Peyer's patch (tissue), 4 donors: ENCODE measurements around the gene TMOD2. TPM values are rescaled to one million over a fixed set of nuclear protein-coding genes. Genes with fewer than 3 reads are reported as not detected.

Experiments
- DNase-seq, 3 donors: peaks; one replicate each; pipeline ENCODE4 v3.0.0-alpha.2; 2017 to 2019
- H3K27ac ChIP-seq, 4 donors: fragments of 200-600 bp; sonication (generic); one replicate each; pipeline ENCODE4 v1.5.1; 2016 to 2019
- H3K27me3 ChIP-seq, 2 donors: fragments of 200-600 bp; sonication (generic); one replicate each; pipeline ENCODE4 v1.5.1; 2019
- H3K36me3 ChIP-seq, 3 donors: fragments of 200-600 bp; sonication (generic); one replicate each; pipeline ENCODE4 v1.5.1; 2016 to 2019
- H3K4me1 ChIP-seq, 4 donors: fragments of 200-600 bp; sonication (generic); one replicate each; pipeline ENCODE4 v1.5.1; 2016 to 2019
- H3K4me3 ChIP-seq, 4 donors: fragments of 200-600 bp; sonication (generic); 1 replicate in 3 of 4; 2 replicates in 1 of 4; pipeline ENCODE4 v1.5.1; 2016 to 2019; ENCODE audit warnings: mild to moderate bottlenecking in 1 of 4
- H3K9me3 ChIP-seq, 4 donors: fragments of 200-600 bp; sonication (generic); one replicate each; pipeline ENCODE4 v1.5.1; 2016 to 2019; ENCODE audit warnings: mild to moderate bottlenecking in 1 of 4
- CTCF ChIP-seq, 6 experiments: fragments of 450-650 bp in 4 of 6; fragments of 200-600 bp in 2 of 6; sonication (generic) in 1 of 6; IDR thresholded peaks; one replicate each; pipeline ENCODE4 v1.5.1; 2017 to 2019; ENCODE audit warnings: antibody characterized with exemption in 6 of 6, mild to moderate bottlenecking in 3 of 6, moderate library complexity in 1 of 6
- POLR2A ChIP-seq, 2 donors: fragments of 450-650 bp; IDR thresholded peaks; one replicate each; pipeline ENCODE4 v1.5.1; 2017; ENCODE audit warnings: antibody characterized with exemption in 2 of 2, mild to moderate bottlenecking in 2 of 2, moderate library complexity in 2 of 2
- total RNA-seq, 4 donors: library from RNA; depleted of rRNA; stranded (reverse); fragments of >200 nt; gene quantifications; one replicate each; pipeline ENCODE4 v1.1.0, GENCODE V29; 2016

TMOD2 gene
- total RNA-seq, 4 donors from 2014 or later: 4.0 to 25.6 (median 6.6) TPM

- TF ChIP-seq CTCF (IDR thresholded peaks at IDR 0.05) (no peak), POLR2A (IDR thresholded peaks at IDR 0.05) (no peak)
- Histone ChIP-seq H3K9me3 (no peaks in the 10 kb centered on the region), H3K4me1 (peaks cover 0 to 38% (median 18%) of the 10 kb centered on the region in 4 donors), H3K4me3 (peak overlapping the region; percentile 10 to 40 (median 34)), H3K27ac (peak overlapping the region; percentile 76 to 85 (median 82)), H3K27me3 (no peaks in the 10 kb centered on the region), H3K36me3 (no peaks in the 10 kb centered on the region)
- peak in 2 of 3 donors; percentile 50 to 58 for DNase-seq
These were observed 19.7 kb upstream of the TMOD2 start for GRCh38 chr15:51731549-51732267.

GRCh38 chr15:51732646-51733045, 18.8 kb upstream of the TMOD2 start:
- H3K36me3 ChIP-seq: no peaks in the 10 kb centered on the region
- no peak overlapping the region for H3K4me3 ChIP-seq
- H3K9me3 ChIP-seq: no peaks in the 10 kb centered on the region
- no peak for DNase-seq
- TF ChIP-seq CTCF (IDR thresholded peaks at IDR 0.05) (no peak), POLR2A (IDR thresholded peaks at IDR 0.05) (no peak)
- peaks cover 0 to 37% (median 18%) of the 10 kb centered on the region in 4 donors for H3K4me1 ChIP-seq
- H3K27me3 ChIP-seq: no peaks in the 10 kb centered on the region
- peak overlapping the region; percentile 76 to 85 (median 82) for H3K27ac ChIP-seq

GRCh38 chr15:51735228-51736010, 16.0 kb upstream of the TMOD2 start:
- no peak for DNase-seq
- Histone ChIP-seq H3K9me3 (no peaks in the 10 kb centered on the region), H3K27me3 (no peaks in the 10 kb centered on the region), H3K36me3 (no peaks in the 10 kb centered on the region), H3K4me3 (no peak overlapping the region), H3K27ac (peak overlapping the region in 3 of 4 donors; percentile 12 to 97 (median 15)), H3K4me1 (peaks cover 0 to 44% (median 18%) of the 10 kb centered on the region in 4 donors)
- no peak for TF ChIP-seq CTCF (IDR thresholded peaks at IDR 0.05)
- no peak for TF ChIP-seq POLR2A (IDR thresholded peaks at IDR 0.05)

GRCh38 chr15:51736069-51736468, 15.3 kb upstream of the TMOD2 start:
- peaks cover 0 to 40% (median 16%) of the 10 kb centered on the region in 4 donors for H3K4me1 ChIP-seq
- no peak for DNase-seq
- H3K27ac ChIP-seq: peak overlapping the region; percentile 12 to 97 (median 91)
- H3K9me3 ChIP-seq: no peaks in the 10 kb centered on the region
- H3K4me3 ChIP-seq: peak overlapping the region; percentile 78 to 96 (median 84)
- H3K36me3 ChIP-seq: no peaks in the 10 kb centered on the region
- no peak for TF ChIP-seq POLR2A (IDR thresholded peaks at IDR 0.05)
- TF ChIP-seq CTCF (IDR thresholded peaks at IDR 0.05): no peak
- H3K27me3 ChIP-seq: no peaks in the 10 kb centered on the region

DNA sequence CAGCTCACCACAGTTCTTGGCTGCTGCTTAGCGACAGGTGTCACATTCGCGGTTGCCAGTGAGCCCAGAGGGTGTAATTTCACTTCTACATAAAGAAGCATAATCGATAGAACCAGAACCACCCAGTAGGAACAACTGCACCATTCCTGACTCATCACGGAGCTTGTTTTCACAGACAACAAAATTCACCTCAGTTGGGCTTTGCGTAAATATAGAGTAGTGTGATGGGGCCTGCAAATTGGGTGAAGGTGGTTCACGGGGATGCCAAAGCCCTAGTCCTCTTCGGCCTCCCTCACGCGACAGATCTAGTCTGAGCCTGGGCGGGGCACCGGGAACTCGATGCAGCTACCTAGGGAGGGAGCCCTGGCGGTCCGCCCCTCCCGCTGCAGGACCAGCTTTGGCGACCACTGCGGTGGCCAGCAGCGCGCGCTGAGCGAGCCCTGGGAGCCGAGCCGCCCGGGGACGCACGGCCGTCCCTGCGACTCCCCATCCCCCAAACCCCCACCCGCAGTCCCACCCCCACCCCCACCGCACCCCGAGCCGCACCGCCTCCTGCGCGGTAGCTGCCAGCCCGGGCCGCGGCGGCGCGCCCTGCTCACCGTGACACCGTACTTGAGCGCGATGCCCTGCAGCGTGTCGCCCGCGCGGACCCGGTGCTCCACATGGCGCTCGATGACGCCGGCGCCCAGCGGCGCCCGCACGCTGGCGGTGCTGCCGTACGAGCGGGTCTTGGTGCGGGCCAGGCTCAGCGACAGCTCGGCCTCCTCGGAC, 14.5 kb upstream of the TMOD2 start:
- DNase-seq: peak; percentile 76 to 79 (median 77)
- Histone ChIP-seq H3K27ac (peak overlapping the region; percentile 88 to 97 (median 91)), H3K9me3 (no peaks in the 10 kb centered on the region), H3K4me1 (peaks cover 0 to 35% (median 13%) of the 10 kb centered on the region in 4 donors), H3K36me3 (no peaks in the 10 kb centered on the region), H3K27me3 (no peaks in the 10 kb centered on the region), H3K4me3 (peak overlapping the region; percentile 78 to 96 (median 84))
- TF ChIP-seq CTCF (IDR thresholded peaks at IDR 0.05) (no peak), POLR2A (IDR thresholded peaks at IDR 0.05) (no peak)
